Neural cell (in vitro differentiated cells): ENCODE measurements around the gene CIRBP.

ENCODE experiments used
- CTCF ChIP-seq: fragments of 450-650 bp; IDR thresholded peaks from 2 replicates; pipeline ENCODE4 v1.5.1; 2014; ENCODE audit warnings: antibody characterized with exemption, mild to moderate bottlenecking, moderate library complexity; ENCODE audit not compliant: poor library complexity, severe bottlenecking
- POLR2AphosphoS5 ChIP-seq: IDR thresholded peaks from 2 replicates; pipeline ENCODE4 v1.6.1; 2012
- SMC3 ChIP-seq: fragments of 450-650 bp; conservative IDR thresholded peaks from 2 replicates; pipeline ENCODE4 v1.6.1; 2014; ENCODE audit warnings: antibody characterized with exemption, mild to moderate bottlenecking, moderate library complexity; ENCODE audit not compliant: poor library complexity

DNA sequence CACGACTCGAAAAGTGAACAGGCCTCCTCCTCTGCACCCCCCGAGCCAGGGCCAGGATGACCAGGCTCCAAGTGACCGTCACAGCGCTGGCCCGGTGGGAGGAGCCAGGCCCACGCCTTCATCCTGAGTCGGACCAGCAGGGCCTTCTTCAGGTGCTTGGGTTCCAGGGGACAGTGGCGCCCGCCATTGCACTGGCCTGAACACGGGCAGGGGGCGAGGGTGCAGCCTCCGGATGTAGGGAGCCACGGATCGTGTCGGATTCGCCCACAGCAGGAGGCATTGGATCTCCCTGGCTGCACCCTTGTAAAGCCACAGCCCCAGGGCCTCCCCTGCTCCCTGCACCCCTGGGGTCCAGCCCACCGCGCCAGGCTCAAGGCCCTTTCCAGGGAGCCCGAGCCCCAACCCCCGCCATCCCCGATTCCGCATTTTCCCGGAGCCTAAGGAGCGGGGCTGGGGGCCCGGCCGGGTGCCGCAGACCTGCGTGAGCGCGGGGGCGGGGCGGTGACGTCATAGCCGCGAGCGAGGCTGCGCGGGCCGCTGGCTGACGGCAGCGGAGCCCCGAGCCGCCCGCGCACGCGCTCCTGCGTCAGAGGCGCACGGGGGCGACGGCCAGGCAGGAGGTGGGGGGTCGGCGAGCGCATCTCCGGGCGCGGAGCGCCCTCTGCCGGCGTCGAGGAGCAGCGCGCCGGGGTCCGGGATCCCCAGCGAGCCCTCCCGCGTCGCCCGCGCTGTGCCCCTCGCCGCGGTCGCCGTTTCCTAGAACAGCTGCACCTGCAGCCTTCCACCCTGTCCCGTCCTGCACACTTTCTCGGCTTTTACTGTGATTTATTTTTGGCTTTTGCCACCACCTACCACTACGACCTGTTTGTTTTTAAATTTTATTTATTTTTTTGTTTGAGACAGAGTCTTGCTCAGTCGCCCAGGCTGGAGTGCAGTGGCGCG is 29.1 kb upstream of the CIRBP start:
- peak; percentile 99 for TF ChIP-seq CTCF
- peak; percentile 82 for TF ChIP-seq SMC3
- TF ChIP-seq POLR2AphosphoS5, result peak; percentile 76
